GM23338 (cell line): ENCODE data around the gene ADSS1. TPM values are rescaled to one million over a fixed set of nuclear protein-coding genes. Genes with fewer than 3 reads are reported as not detected.

Experiments
- ATAC-seq: fragments of 200-7000 bp; cut with Tn5 transposase; 3 replicates; pipeline ENCODE4 v1.9.1; 2020
- DNase-seq: peaks from one replicate; pipeline ENCODE4 v3.0.0-alpha.2; 2015; ENCODE audit warnings: low spot score
- H2AFZ ChIP-seq: fragments of 200-600 bp; sonication (generic); 2 replicates; pipeline ENCODE4 v1.8.0; 2016; ENCODE audit warnings: antibody characterized with exemption, mild to moderate bottlenecking, moderate library complexity
- H3F3A ChIP-seq: fragments of 200-600 bp; sonication (generic); replicated peaks from 2 replicates; pipeline ENCODE4 v1.8.0; 2017; ENCODE audit warnings: antibody characterized with exemption, mixed run types, low read depth
- H3K27ac ChIP-seq: fragments of 200-600 bp; sonication (generic); 2 replicates; pipeline ENCODE4 v1.6.1; 2016; ENCODE audit warnings: low read depth
- H3K27me3 ChIP-seq: fragments of 200-600 bp; sonication (generic); 2 replicates; pipeline ENCODE4 v1.8.0; 2016; ENCODE audit warnings: mild to moderate bottlenecking, mixed run types, moderate library complexity; ENCODE audit not compliant: insufficient read depth
- H3K36me3 ChIP-seq: fragments of 200-600 bp; sonication (generic); 2 replicates; pipeline ENCODE4 v1.8.0; 2016; ENCODE audit warnings: mild to moderate bottlenecking; ENCODE audit not compliant: insufficient read depth
- H3K4me1 ChIP-seq: fragments of 200-600 bp; sonication (generic); 2 replicates; pipeline ENCODE4 v1.8.0; 2016; ENCODE audit warnings: mild to moderate bottlenecking, moderate library complexity; ENCODE audit not compliant: insufficient read depth
- H3K4me2 ChIP-seq: fragments of 200-600 bp; sonication (generic); 2 replicates; pipeline ENCODE4 v1.7.1; 2017; ENCODE audit warnings: mixed run types
- H3K4me3 ChIP-seq: fragments of 200-600 bp; sonication (generic); 2 replicates; pipeline ENCODE4 v1.6.1; 2016; ENCODE audit warnings: mixed run types
- H3K79me2 ChIP-seq: fragments of 200-600 bp; sonication (generic); replicated peaks from 2 replicates; pipeline ENCODE4 v1.8.0; 2017; ENCODE audit warnings: mild to moderate bottlenecking; ENCODE audit not compliant: insufficient read depth
- H3K9me2 ChIP-seq: fragments of 200-600 bp; sonication (generic); 2 replicates; pipeline ENCODE4 v1.8.0; 2017; ENCODE audit not compliant: insufficient read depth
- H4K20me1 ChIP-seq: fragments of 200-600 bp; sonication (generic); replicated peaks from 2 replicates; pipeline ENCODE4 v1.8.0; 2017; ENCODE audit warnings: mild to moderate bottlenecking; ENCODE audit not compliant: insufficient read depth
- H3K27ac Mint-ChIP-seq: 2 replicates; pipeline ENCODE4 v1.8.0; 2020; ENCODE audit warnings: inconsistent platforms, mild to moderate bottlenecking, moderate library complexity, mixed read lengths
- H3K27me3 Mint-ChIP-seq: 3 replicates; pipeline ENCODE4 v1.8.0; 2022; ENCODE audit warnings: low read depth, mild to moderate bottlenecking, moderate library complexity, mixed read lengths, inconsistent platforms; ENCODE audit not compliant: insufficient read depth, poor library complexity
- H3K36me3 Mint-ChIP-seq: 3 replicates; pipeline ENCODE4 v1.8.0; 2021; ENCODE audit warnings: low read depth, mild to moderate bottlenecking, inconsistent platforms, moderate library complexity, mixed read lengths
- H3K4me1 Mint-ChIP-seq: 3 replicates; pipeline ENCODE4 v1.8.0; 2020; ENCODE audit warnings: mild to moderate bottlenecking, inconsistent platforms, mixed read lengths
- H3K4me3 Mint-ChIP-seq: 3 replicates; pipeline ENCODE4 v1.8.0; 2021; ENCODE audit warnings: moderate library complexity, mild to moderate bottlenecking, inconsistent platforms, mixed read lengths
- H3K9me3 Mint-ChIP-seq: 3 replicates; pipeline ENCODE4 v1.8.0; 2020; ENCODE audit warnings: moderate library complexity, mild to moderate bottlenecking, inconsistent platforms, mixed read lengths
- EZH2 ChIP-seq: fragments of 200-600 bp; sonication (generic); IDR thresholded peaks from one replicate; pipeline ENCODE4 v1.8.0; 2017; ENCODE audit warnings: antibody characterized with exemption, mild to moderate bottlenecking, low read depth; ENCODE audit not compliant: unreplicated experiment
- EZH2phosphoT487 ChIP-seq: fragments of 200-600 bp; sonication (generic); IDR thresholded peaks from one replicate; pipeline ENCODE4 v1.8.1; 2018; ENCODE audit warnings: antibody characterized with exemption; ENCODE audit not compliant: unreplicated experiment
- NANOG ChIP-seq: IDR thresholded peaks from 2 replicates; pipeline ENCODE4 v1.6.1; 2016; ENCODE audit warnings: antibody characterized with exemption, borderline replicate concordance
- POLR2AphosphoS5 ChIP-seq: IDR thresholded peaks from 2 replicates; pipeline ENCODE4 v1.6.1; 2016; ENCODE audit warnings: antibody characterized with exemption, low read depth
- ZNF114 ChIP-seq: fragments of 250-450 bp; sonication (Bioruptor Pico); IDR thresholded peaks from 2 replicates; pipeline ENCODE4 v1.5.0; 2020; ENCODE audit warnings: mild to moderate bottlenecking, moderate library complexity
- ZNF331 ChIP-seq: fragments of 250-450 bp; sonication (Bioruptor Pico); IDR thresholded peaks from 2 replicates; pipeline ENCODE4 v1.5.0; 2020; ENCODE audit warnings: low read depth, mild to moderate bottlenecking, moderate library complexity
- polyA plus RNA-seq: library from polyadenylated mRNA; unstranded; fragments of >200 nt; fragmentation: Nextera tagmentation; extraction: Ambion mirVana; gene quantifications from 2 replicates; pipeline ENCODE4 v1.2.1, GENCODE V29; 2016
- total RNA-seq: library from RNA; depleted of rRNA; stranded (reverse); fragments of >200 nt; shearing (Covaris generic); gene quantifications from 2 replicates; pipeline ENCODE4 v1.2.3, GENCODE V29; 2014
- TF ChIP-seq, protein P1 (sequence below): fragments of 250-450 bp; sonication (Bioruptor Pico); IDR thresholded peaks from 2 replicates; pipeline ENCODE4 v1.5.0; 2020; ENCODE audit warnings: mild to moderate bottlenecking, moderate library complexity
- TF ChIP-seq, protein P2 (sequence below), 2 experiments: fragments of 200-600 bp in 1 of 2; sonication (generic) in 1 of 2; conservative IDR thresholded peaks; 2 replicates each; pipeline versions ENCODE4 v1.5.1 to v1.6.1; 2016 to 2017; ENCODE audit warnings: antibody characterized with exemption in 2 of 2, low read depth in 2 of 2, mild to moderate bottlenecking in 2 of 2, moderate library complexity in 1 of 2
- TF ChIP-seq, protein P3 (sequence below): IDR thresholded peaks from one replicate; pipeline ENCODE4 v1.6.1; 2018; ENCODE audit warnings: antibody characterized with exemption; ENCODE audit not compliant: unreplicated experiment
- TF ChIP-seq, protein P4 (sequence below): IDR thresholded peaks from 2 replicates; pipeline ENCODE4 v1.6.1; 2016; ENCODE audit warnings: antibody characterized with exemption

The ADSS1 gene
- total and polyA plus RNA-seq, 2 experiments from 2014 or later = 9.5 to 11.6 TPM

DNA sequence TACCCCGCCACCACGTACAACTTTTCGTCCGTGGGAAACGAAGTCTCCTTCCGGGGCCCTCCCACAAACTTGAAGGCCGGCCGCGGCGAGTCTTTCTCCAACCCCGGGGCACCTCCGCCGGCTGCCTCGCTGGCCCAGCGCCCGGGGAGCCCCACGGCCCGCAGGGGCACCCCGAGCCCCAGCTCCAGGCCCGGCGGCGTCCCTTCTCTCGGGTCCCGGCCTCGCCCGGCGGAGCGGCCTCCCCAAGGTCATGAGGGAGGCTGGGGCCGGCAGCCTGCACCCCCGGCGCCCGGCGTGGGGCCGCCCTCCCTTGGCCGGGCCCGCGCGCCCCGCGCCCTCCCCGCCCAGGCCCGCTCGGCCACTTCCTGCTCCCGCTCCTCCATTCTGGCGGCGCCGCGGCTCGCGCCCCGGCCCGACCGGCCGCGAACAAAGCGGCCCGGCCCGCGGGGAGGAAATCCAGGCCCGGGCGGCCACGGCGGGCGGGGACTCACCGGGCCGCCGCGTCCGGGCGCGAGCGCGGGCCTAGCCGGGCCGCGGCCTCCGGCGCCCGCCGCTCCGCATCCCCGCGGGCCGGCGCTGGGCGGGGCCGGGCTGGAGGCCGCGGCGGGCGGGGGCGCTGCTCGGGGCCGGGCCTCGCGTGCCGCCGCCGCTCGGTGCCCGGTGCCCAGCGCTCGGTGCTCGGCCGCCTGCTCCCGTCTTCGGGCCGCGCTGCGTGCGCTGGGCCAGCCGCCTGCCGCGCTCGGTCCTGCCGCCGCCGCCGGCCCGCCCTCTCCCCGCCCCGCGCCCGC, 71.2 kb downstream of the ADSS1 start, which contains the start of gene AKT1:
AKT1 (minus strand) TSS at position 756 of the 788 bp plus-strand sequence. CDS start 3,105 bp downstream, outside the sequence.
- Mint-ChIP-seq H3K4me1 (peaks cover 43% of the 10 kb centered on the region), H3K27me3 (peaks cover 45% of the 10 kb centered on the region), H3K9me3 (no peaks in the 10 kb centered on the region), H3K4me3 (peak within 1 kb of the TSS; percentile 76), H3K36me3 (peaks cover 3% of the 10 kb centered on the region; the same call in 2 of the 3 replicates), H3K27ac (no peak within 1 kb of the TSS)
- Histone ChIP-seq H2AFZ (peak within 1 kb of the TSS; percentile 93), H3K4me2 (peak within 1 kb of the TSS; percentile 88), H3F3A (peaks cover 12% of the 10 kb centered on the region; the same call in 1 of the 2 replicates), H4K20me1 (peaks cover 15% of the 10 kb centered on the region; the same call in 1 of the 2 replicates), H3K9me2 (no peaks in the 10 kb centered on the region), H3K4me1 (peaks cover 34% of the 10 kb centered on the region), H3K27ac (no peak within 1 kb of the TSS), H3K27me3 (peaks cover 43% of the 10 kb centered on the region), H3K4me3 (peak within 1 kb of the TSS; percentile 74), H3K79me2 (peaks cover 16% of the 10 kb centered on the region), H3K36me3 (no peaks in the 10 kb centered on the region)
- ATAC-seq (no peak; the same call in 2 of the 3 replicates), DNase-seq (peak; percentile 45)
- TF ChIP-seq, protein P1, sequence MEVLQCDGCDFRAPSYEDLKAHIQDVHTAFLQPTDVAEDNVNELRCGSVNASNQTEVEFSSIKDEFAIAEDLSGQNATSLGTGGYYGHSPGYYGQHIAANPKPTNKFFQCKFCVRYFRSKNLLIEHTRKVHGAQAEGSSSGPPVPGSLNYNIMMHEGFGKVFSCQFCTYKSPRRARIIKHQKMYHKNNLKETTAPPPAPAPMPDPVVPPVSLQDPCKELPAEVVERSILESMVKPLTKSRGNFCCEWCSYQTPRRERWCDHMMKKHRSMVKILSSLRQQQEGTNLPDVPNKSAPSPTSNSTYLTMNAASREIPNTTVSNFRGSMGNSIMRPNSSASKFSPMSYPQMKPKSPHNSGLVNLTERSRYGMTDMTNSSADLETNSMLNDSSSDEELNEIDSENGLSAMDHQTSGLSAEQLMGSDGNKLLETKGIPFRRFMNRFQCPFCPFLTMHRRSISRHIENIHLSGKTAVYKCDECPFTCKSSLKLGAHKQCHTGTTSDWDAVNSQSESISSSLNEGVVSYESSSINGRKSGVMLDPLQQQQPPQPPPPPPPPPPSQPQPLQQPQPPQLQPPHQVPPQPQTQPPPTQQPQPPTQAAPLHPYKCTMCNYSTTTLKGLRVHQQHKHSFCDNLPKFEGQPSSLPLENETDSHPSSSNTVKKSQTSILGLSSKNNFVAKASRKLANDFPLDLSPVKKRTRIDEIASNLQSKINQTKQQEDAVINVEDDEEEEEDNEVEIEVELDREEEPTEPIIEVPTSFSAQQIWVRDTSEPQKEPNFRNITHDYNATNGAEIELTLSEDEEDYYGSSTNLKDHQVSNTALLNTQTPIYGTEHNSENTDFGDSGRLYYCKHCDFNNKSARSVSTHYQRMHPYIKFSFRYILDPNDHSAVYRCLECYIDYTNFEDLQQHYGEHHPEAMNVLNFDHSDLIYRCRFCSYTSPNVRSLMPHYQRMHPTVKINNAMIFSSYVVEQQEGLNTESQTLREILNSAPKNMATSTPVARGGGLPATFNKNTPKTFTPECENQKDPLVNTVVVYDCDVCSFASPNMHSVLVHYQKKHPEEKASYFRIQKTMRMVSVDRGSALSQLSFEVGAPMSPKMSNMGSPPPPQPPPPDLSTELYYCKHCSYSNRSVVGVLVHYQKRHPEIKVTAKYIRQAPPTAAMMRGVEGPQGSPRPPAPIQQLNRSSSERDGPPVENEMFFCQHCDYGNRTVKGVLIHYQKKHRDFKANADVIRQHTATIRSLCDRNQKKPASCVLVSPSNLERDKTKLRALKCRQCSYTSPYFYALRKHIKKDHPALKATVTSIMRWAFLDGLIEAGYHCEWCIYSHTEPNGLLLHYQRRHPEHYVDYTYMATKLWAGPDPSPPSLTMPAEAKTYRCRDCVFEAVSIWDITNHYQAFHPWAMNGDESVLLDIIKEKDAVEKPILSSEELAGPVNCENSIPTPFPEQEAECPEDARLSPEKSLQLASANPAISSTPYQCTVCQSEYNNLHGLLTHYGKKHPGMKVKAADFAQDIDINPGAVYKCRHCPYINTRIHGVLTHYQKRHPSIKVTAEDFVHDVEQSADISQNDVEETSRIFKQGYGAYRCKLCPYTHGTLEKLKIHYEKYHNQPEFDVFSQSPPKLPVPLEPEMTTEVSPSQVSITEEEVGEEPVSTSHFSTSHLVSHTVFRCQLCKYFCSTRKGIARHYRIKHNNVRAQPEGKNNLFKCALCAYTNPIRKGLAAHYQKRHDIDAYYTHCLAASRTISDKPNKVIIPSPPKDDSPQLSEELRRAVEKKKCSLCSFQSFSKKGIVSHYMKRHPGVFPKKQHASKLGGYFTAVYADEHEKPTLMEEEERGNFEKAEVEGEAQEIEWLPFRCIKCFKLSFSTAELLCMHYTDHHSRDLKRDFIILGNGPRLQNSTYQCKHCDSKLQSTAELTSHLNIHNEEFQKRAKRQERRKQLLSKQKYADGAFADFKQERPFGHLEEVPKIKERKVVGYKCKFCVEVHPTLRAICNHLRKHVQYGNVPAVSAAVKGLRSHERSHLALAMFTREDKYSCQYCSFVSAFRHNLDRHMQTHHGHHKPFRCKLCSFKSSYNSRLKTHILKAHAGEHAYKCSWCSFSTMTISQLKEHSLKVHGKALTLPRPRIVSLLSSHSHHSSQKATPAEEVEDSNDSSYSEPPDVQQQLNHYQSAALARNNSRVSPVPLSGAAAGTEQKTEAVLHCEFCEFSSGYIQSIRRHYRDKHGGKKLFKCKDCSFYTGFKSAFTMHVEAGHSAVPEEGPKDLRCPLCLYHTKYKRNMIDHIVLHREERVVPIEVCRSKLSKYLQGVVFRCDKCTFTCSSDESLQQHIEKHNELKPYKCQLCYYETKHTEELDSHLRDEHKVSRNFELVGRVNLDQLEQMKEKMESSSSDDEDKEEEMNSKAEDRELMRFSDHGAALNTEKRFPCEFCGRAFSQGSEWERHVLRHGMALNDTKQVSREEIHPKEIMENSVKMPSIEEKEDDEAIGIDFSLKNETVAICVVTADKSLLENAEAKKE (CRISPR knock-in tag) = no peak
- no peak for TF ChIP-seq POLR2AphosphoS5
- TF ChIP-seq ZNF114 (CRISPR knock-in tag) = no peak
- TF ChIP-seq, protein P2, sequence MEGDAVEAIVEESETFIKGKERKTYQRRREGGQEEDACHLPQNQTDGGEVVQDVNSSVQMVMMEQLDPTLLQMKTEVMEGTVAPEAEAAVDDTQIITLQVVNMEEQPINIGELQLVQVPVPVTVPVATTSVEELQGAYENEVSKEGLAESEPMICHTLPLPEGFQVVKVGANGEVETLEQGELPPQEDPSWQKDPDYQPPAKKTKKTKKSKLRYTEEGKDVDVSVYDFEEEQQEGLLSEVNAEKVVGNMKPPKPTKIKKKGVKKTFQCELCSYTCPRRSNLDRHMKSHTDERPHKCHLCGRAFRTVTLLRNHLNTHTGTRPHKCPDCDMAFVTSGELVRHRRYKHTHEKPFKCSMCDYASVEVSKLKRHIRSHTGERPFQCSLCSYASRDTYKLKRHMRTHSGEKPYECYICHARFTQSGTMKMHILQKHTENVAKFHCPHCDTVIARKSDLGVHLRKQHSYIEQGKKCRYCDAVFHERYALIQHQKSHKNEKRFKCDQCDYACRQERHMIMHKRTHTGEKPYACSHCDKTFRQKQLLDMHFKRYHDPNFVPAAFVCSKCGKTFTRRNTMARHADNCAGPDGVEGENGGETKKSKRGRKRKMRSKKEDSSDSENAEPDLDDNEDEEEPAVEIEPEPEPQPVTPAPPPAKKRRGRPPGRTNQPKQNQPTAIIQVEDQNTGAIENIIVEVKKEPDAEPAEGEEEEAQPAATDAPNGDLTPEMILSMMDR (conservative IDR thresholded peaks at IDR 0.05; ENCODE audit: low read depth in 2 of 2) = no peak
- no peak for TF ChIP-seq EZH2phosphoT487
- TF ChIP-seq EZH2 = no peak
- TF ChIP-seq NANOG = no peak
- TF ChIP-seq, protein P3, sequence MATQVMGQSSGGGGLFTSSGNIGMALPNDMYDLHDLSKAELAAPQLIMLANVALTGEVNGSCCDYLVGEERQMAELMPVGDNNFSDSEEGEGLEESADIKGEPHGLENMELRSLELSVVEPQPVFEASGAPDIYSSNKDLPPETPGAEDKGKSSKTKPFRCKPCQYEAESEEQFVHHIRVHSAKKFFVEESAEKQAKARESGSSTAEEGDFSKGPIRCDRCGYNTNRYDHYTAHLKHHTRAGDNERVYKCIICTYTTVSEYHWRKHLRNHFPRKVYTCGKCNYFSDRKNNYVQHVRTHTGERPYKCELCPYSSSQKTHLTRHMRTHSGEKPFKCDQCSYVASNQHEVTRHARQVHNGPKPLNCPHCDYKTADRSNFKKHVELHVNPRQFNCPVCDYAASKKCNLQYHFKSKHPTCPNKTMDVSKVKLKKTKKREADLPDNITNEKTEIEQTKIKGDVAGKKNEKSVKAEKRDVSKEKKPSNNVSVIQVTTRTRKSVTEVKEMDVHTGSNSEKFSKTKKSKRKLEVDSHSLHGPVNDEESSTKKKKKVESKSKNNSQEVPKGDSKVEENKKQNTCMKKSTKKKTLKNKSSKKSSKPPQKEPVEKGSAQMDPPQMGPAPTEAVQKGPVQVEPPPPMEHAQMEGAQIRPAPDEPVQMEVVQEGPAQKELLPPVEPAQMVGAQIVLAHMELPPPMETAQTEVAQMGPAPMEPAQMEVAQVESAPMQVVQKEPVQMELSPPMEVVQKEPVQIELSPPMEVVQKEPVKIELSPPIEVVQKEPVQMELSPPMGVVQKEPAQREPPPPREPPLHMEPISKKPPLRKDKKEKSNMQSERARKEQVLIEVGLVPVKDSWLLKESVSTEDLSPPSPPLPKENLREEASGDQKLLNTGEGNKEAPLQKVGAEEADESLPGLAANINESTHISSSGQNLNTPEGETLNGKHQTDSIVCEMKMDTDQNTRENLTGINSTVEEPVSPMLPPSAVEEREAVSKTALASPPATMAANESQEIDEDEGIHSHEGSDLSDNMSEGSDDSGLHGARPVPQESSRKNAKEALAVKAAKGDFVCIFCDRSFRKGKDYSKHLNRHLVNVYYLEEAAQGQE = no peak
- TF ChIP-seq, protein P4, sequence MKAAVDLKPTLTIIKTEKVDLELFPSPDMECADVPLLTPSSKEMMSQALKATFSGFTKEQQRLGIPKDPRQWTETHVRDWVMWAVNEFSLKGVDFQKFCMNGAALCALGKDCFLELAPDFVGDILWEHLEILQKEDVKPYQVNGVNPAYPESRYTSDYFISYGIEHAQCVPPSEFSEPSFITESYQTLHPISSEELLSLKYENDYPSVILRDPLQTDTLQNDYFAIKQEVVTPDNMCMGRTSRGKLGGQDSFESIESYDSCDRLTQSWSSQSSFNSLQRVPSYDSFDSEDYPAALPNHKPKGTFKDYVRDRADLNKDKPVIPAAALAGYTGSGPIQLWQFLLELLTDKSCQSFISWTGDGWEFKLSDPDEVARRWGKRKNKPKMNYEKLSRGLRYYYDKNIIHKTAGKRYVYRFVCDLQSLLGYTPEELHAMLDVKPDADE = no peak
- no peak for TF ChIP-seq ZNF331
